ENCODE results near the gene LOXL4.

Gene LOXL4

GRCh38 chr10:98267894-98268693, at the start of gene LOXL4:
LOXL4 (minus strand) TSS chr10:98268194; CDS start chr10:98263019, 5,175 bp downstream.
- no peak for DNase-seq (ENCODE audit: low read depth in 2 of 2)

- no peak for DNase-seq (ENCODE audit: low read depth in 2 of 2)
These were observed 48.7 kb upstream of the LOXL4 start for GRCh38 chr10:98316661-98317060.

GRCh38 chr10:98316170-98316569, 48.2 kb upstream of the LOXL4 start:
- no peak for DNase-seq (ENCODE audit: low read depth in 2 of 2)

GRCh38 chr10:98314532-98315284, 46.7 kb upstream of the LOXL4 start:
- DNase-seq (ENCODE audit: low read depth in 2 of 2), result no peak

- no peak for DNase-seq (ENCODE audit: low read depth in 2 of 2)
These were observed 45.6 kb upstream of the LOXL4 start for GRCh38 chr10:98313598-98313997.

GRCh38 chr10:98312822-98313221, 44.8 kb upstream of the LOXL4 start:
- no peak for DNase-seq (ENCODE audit: low read depth in 2 of 2)

- DNase-seq (ENCODE audit: low read depth in 2 of 2), result no peak
These were observed 44.4 kb upstream of the LOXL4 start for GRCh38 chr10:98312349-98312748.

GRCh38 chr10:98310701-98311100, 42.7 kb upstream of the LOXL4 start:
- DNase-seq (ENCODE audit: low read depth in 2 of 2), result no peak

GRCh38 chr10:98309366-98310355, 41.7 kb upstream of the LOXL4 start:
- no peak for DNase-seq (ENCODE audit: low read depth in 2 of 2)

GRCh38 chr10:98308669-98309365, 40.8 kb upstream of the LOXL4 start:
- no peak for DNase-seq (ENCODE audit: low read depth in 2 of 2)

GRCh38 chr10:98307916-98308541, 40.0 kb upstream of the LOXL4 start:
- DNase-seq (ENCODE audit: low read depth in 2 of 2), result no peak

- no peak for DNase-seq (ENCODE audit: low read depth in 2 of 2)
These were observed 38.5 kb upstream of the LOXL4 start for GRCh38 chr10:98306501-98306900.

- no peak for DNase-seq (ENCODE audit: low read depth in 2 of 2)
These were observed 35.6 kb upstream of the LOXL4 start for GRCh38 chr10:98303569-98303968.

GRCh38 chr10:98302741-98303365, 34.9 kb upstream of the LOXL4 start:
- DNase-seq (ENCODE audit: low read depth in 2 of 2), result no peak

GRCh38 chr10:98301664-98302319, 33.8 kb upstream of the LOXL4 start:
- DNase-seq (ENCODE audit: low read depth in 2 of 2), result no peak

GRCh38 chr10:98300526-98301229, 32.7 kb upstream of the LOXL4 start:
- DNase-seq (ENCODE audit: low read depth in 2 of 2), result no peak

GRCh38 chr10:98299341-98299740, 31.3 kb upstream of the LOXL4 start:
- DNase-seq (ENCODE audit: low read depth in 2 of 2), result no peak

- no peak for DNase-seq (ENCODE audit: low read depth in 2 of 2)
These were observed 28.5 kb upstream of the LOXL4 start for GRCh38 chr10:98296524-98296923.

- DNase-seq (ENCODE audit: low read depth in 2 of 2), result no peak
These were observed 27.9 kb upstream of the LOXL4 start for GRCh38 chr10:98295907-98296306.

All from stimulated activated CD8-positive, alpha-beta memory T cell treated with anti-CD3 and anti-CD28 coated beads, Interleukin-15, amount 100 ng/mL, for 48 hours (primary cell).